NCI-H345 (cell line): ENCODE results near the gene ZNF865.
"Not testable (repeated sequence)": the region's sequence is repeated elsewhere in the genome, so short reads cannot be mapped to it uniquely, and the experiment has no call there.

Experiments
- DNase-seq: peaks from one replicate; lab custom pipeline; 2025; lab: John Stamatoyannopoulos, UW

ZNF865 gene

DNA sequence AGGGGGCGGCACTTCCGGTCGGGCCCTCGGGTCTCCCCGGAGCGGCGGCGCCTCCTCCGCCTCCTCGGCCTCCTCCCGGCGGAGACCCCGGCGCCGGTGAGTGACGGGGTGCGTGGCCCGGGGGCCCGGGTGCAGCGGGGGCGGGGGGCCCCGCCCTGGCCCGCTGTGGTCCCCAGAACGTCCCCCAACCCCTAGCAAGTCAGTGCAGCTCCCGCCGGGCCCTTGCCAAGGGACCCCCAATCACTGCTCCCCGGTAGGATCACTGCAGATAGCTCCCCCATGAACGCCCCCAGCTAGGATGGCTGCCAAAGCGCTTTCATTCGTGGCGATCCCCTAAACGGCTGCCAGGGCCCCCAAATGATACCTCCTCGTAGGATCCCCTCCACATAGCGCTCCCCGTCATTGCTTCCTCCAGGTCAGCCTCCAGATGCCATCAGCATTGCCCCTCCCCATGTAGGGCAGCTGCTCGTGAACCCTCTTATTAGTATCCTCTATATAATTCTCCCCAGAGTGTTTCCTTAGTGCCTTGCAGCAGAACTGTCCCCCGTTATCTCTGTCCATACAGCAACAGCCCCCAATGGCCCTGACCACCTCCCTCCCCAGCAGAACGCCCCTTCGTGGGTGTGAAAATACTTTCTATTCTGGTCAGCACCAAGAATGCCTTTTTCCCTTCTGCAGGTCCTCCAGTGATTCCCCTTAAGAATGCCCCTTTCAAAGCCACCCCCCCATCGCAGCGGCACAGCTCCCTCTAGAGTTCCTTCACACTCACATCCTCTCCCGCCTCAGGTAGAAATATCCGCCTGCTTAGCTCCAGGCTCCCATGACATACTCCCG is at the start of gene ZNF865:
Gene ZNF865 (plus strand): TSS at position 11 of the 834 bp plus-strand sequence. CDS start 7,972 bp downstream, outside the sequence.
- DNase-seq, result peak; percentile 49

DNA sequence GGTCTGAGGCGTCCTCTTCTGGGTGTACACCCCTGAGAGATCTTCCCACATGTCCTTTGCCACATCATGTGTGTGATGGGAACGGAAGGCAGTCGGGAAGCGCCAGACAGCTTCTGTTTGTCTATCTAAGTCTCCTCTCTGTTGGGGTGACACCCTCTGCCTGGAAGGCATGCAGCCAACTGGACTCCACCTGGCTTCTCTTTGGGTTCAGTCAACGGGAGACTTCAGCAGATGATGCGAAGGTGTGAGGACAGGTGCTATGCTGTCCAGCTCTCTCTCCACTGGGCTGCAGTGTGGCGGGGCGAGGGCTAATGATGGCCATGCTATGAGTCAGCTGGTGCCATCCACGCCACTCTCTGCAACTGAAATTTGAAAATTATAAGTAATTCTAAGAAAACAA is 45.8 kb upstream of the ZNF865 start:
- no peak for DNase-seq

GRCh38 chr19:55563261-55563690 is 42.2 kb upstream of the ZNF865 start:
- DNase-seq, result no peak

DNA sequence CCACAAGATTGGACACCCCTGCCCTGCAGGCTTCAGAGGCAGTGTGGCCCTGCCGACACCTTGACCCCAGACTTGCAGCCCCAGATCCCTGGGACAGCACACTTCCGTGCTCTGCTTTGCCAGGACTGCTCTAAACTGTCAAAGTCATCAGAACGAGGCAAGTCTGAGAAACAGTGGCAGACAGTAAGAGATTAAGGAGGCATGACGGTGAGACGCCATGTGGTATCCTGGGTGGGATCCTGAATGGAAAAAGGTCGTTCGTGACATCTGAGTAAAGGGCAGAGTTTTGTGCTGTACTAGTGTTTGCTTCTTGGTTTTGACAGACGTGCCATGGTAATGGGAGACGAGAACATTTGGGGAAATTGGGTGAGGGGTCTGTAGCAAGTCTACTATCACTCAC is 38.6 kb upstream of the ZNF865 start:
- DNase-seq, result no peak

DNA sequence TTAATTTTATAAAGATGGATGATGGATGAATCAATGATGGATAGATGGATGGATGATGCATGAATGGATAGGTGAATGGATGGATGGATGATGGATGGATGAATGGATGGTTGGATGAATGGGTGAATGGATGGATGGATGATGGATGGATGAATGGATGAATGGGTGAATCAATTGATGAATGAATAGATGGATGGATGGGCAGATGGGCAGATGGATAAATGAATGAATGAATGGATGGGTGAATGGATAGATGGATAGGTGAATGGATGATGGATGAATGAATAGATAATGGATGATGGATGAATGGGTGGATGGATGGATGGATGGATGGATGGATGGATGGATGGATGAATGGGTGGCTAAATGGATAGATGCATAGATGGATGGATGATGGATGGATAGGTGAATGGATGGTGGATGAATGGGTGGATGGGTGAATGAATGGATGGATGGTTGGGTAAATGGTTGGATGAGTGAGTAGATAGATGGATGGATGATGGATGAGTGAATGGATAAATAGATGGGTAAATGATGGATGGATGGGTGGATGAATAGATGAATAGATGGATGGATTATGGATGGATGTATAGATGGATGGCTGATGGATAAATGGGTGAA is 37.6 kb upstream of the ZNF865 start:
- DNase-seq, result no peak

GRCh38 chr19:55569477-55569876 is 36.0 kb upstream of the ZNF865 start:
- not testable (repeated sequence) for DNase-seq

DNA sequence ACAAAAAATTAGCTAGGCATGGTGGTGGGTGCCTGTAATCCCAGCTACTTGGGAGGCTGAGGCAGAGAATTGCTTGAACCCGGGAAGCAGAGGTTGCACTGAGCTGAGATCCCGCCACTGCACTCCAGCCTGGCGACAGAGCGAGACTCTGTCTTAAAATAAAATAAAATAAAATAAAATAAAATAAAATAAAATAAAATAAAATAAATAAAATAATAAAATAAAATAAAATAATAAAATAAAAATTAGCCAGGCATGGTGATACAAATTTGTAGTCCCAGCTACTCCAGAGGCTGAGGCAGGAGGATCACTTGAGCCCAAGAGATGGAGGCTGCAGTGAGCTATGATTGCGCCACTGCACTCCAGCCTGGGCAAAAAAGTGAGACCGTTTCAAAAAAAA is 31.5 kb upstream of the ZNF865 start:
- not testable (repeated sequence) for DNase-seq

GRCh38 chr19:55576746-55577145 is 28.7 kb upstream of the ZNF865 start:
- DNase-seq, result no peak

- no peak for DNase-seq
These were observed 27.3 kb upstream of the ZNF865 start for GRCh38 chr19:55578031-55578760.

- DNase-seq, result no peak
These were observed 26.4 kb upstream of the ZNF865 start for GRCh38 chr19:55578761-55579747.

- DNase-seq, result peak; percentile 24
These were observed 25.5 kb upstream of the ZNF865 start for GRCh38 chr19:55579766-55580621.

DNA sequence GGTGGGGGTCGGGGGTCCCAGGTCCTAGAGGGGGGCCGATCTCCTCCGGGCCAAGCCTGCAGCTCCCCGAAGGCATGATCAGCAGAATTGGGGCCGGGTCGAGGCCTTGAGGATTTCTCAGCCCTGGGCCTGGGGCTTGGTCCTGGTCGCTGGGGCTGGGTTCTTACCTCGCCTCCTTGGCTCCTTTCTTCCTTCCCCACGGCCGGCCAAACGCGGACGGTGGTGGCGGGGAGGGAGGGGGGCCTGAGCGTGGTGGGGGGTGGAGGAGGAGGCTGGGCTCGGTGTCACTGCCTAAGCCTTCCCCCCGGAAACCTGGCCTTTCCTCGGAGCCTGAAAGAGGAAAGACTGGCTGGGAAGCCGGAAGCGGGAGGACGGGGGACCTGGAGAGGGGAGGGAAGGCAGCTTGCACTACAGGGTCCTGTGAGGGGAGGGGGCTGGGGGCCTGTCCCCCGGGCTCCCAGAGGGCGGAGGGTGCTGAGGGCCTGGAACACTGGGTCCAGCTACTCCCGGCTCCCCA is 24.8 kb upstream of the ZNF865 start, which contains the start of gene ZNF579:
Gene ZNF579 (minus strand): TSS at position 221 of the 517 bp plus-strand sequence. CDS start 1,209 bp downstream, outside the sequence.
- peak; percentile 85 for DNase-seq

- DNase-seq, result no peak
These were observed 24.2 kb upstream of the ZNF865 start for GRCh38 chr19:55581145-55581822.

DNA sequence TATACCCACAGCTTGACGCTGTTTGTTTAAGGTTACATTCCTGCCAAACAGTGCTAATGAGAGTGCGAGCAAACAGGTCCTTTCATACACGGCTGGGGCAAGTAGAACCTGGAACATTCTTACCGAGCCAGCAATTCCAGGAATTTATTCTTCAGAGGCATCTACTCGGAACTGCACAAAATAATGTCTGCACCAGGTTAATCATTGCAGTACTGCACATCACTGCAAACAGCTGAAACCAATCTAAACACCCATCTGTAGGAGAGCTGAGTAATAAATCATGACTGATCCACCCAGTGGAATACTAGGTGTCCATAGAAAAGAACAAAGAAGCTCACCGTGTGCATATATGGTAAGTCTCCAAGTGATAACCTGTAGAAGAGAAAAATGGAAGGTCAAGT is 23.6 kb upstream of the ZNF865 start:
- no peak for DNase-seq

GRCh38 chr19:55582284-55582683 is 23.2 kb upstream of the ZNF865 start:
- DNase-seq, result not testable (repeated sequence)

DNA sequence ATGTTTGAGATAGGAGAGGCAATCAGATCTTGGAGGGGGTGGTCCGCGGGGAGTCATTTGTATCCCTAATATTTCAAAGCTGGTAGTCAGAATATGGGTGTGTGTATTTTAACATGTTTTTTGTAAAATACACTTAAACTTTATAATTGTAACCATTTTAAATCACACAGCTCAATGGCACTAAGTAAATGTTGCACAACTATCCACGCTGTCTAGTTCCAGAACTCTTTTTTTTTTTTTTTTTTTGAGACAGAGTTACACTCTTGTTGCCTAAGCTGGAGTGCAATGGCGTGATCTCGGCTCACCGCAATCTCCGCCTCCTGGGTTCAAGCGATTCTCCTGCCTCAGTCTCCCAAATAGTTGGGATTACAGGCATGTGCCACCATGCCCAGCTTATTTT is 21.6 kb upstream of the ZNF865 start:
- DNase-seq, result not testable (repeated sequence)

- no peak for DNase-seq
These were observed 20.6 kb upstream of the ZNF865 start for GRCh38 chr19:55584871-55585270.

- peak; percentile 82 for DNase-seq
These were observed 19.6 kb upstream of the ZNF865 start for GRCh38 chr19:55585658-55586339.
